ENCODE data around the gene UBE2D2. TPM values are rescaled to one million over a fixed set of nuclear protein-coding genes. Genes with fewer than 3 reads are reported as not detected.
"Not testable (repeated sequence)": the region's sequence is repeated elsewhere in the genome, so short reads cannot be mapped to it uniquely, and the experiment has no call there.

UBE2D2 gene
- total RNA-seq, 1 donor, result 71.8 TPM

GRCh38 chr5:139523635-139524445 lies 37.3 kb upstream of the UBE2D2 start:
- no peak for DNase-seq (ENCODE audit: low read depth)
- H3K4me3 ChIP-seq (ENCODE audit: low read depth, low read length), result no peak overlapping the region
- no peak for TF ChIP-seq CTCF (IDR thresholded peaks at IDR 0.05; ENCODE audit: insufficient read depth, low read length)

- no peak for TF ChIP-seq CTCF (IDR thresholded peaks at IDR 0.05; ENCODE audit: insufficient read depth, low read length)
- no peak overlapping the region for H3K4me3 ChIP-seq (ENCODE audit: low read depth, low read length)
- DNase-seq (ENCODE audit: low read depth), result no peak
Measured at GRCh38 chr5:139524446-139524845, 36.7 kb upstream of the UBE2D2 start.

- no peak for TF ChIP-seq CTCF (IDR thresholded peaks at IDR 0.05; ENCODE audit: insufficient read depth, low read length)
- DNase-seq (ENCODE audit: low read depth), result no peak
- H3K4me3 ChIP-seq (ENCODE audit: low read depth, low read length), result no peak overlapping the region
Measured at GRCh38 chr5:139524940-139525585, 36.1 kb upstream of the UBE2D2 start.

- not testable (repeated sequence) for DNase-seq (ENCODE audit: low read depth); H3K4me3 ChIP-seq (ENCODE audit: low read depth, low read length)
Measured at GRCh38 chr5:139525586-139526308, 35.4 kb upstream of the UBE2D2 start.

- not testable (repeated sequence) for DNase-seq (ENCODE audit: low read depth); H3K4me3 ChIP-seq (ENCODE audit: low read depth, low read length)
Measured at GRCh38 chr5:139526309-139527089, 34.6 kb upstream of the UBE2D2 start.

GRCh38 chr5:139527090-139527470 lies 34.1 kb upstream of the UBE2D2 start:
- not testable (repeated sequence) for H3K4me3 ChIP-seq (ENCODE audit: low read depth, low read length); DNase-seq (ENCODE audit: low read depth)

- not testable (repeated sequence) for H3K4me3 ChIP-seq (ENCODE audit: low read depth, low read length); DNase-seq (ENCODE audit: low read depth)
Measured at GRCh38 chr5:139527896-139528467, 33.2 kb upstream of the UBE2D2 start.

GRCh38 chr5:139528695-139529094 lies 32.4 kb upstream of the UBE2D2 start:
- DNase-seq (ENCODE audit: low read depth); H3K4me3 ChIP-seq (ENCODE audit: low read depth, low read length): not testable (repeated sequence)

- not testable (repeated sequence) for DNase-seq (ENCODE audit: low read depth); H3K4me3 ChIP-seq (ENCODE audit: low read depth, low read length)
Measured at GRCh38 chr5:139530079-139530478, 31.1 kb upstream of the UBE2D2 start.

Data from fibroblast of the aortic adventitia (primary cell).